Measurements from ENCODE around the gene SPEM3.
A peak's percentile ranks its signal among the peaks of the same experiment; 100 is the strongest.
"Not testable (repeated sequence)": the region's sequence is repeated elsewhere in the genome, so short reads cannot be mapped to it uniquely, and the experiment has no call there.

The SPEM3 gene

GRCh38 chr17:7465597-7466275 lies 37.1 kb downstream of the SPEM3 start:
- no peaks in the 10 kb centered on the region for H3K27me3 ChIP-seq (ENCODE audit: insufficient read depth, insufficient read length)
- peaks cover 10% of the 10 kb centered on the region for H3K4me1 ChIP-seq (ENCODE audit: insufficient read depth, insufficient read length)
- H3K4me3 ChIP-seq (ENCODE audit: insufficient read length, low read depth) = no peak overlapping the region
- H3K9ac ChIP-seq (ENCODE audit: insufficient read length, low read depth) = no peak overlapping the region
- no peak for DNase-seq (ENCODE audit: low read depth, low spot score)
- no peaks in the 10 kb centered on the region for H3K9me3 ChIP-seq (ENCODE audit: insufficient read depth, low read length)
- no peak for TF ChIP-seq YY1 (IDR thresholded peaks at IDR 0.05; ENCODE audit: insufficient read depth, insufficient read length)
- no peak for TF ChIP-seq ZNF274 (IDR thresholded peaks at IDR 0.05; ENCODE audit: low read depth, low read length)
- no peak for TF ChIP-seq SUZ12 (IDR thresholded peaks at IDR 0.05; ENCODE audit: extremely low read depth, insufficient read depth, insufficient read length)
- peaks cover 30% of the 10 kb centered on the region for H3K36me3 ChIP-seq (ENCODE audit: insufficient read depth, insufficient read length, low read length)

GRCh38 chr17:7466318-7466638 lies 37.6 kb downstream of the SPEM3 start:
- TF ChIP-seq YY1 (IDR thresholded peaks at IDR 0.05; ENCODE audit: insufficient read depth, insufficient read length) (no peak), SUZ12 (IDR thresholded peaks at IDR 0.05; ENCODE audit: extremely low read depth, insufficient read depth, insufficient read length) (no peak), ZNF274 (IDR thresholded peaks at IDR 0.05; ENCODE audit: low read depth, low read length) (no peak)
- Histone ChIP-seq H3K4me3 (ENCODE audit: insufficient read length, low read depth) (no peak overlapping the region), H3K9me3 (ENCODE audit: insufficient read depth, low read length) (no peaks in the 10 kb centered on the region), H3K36me3 (ENCODE audit: insufficient read depth, insufficient read length, low read length) (peaks cover 30% of the 10 kb centered on the region), H3K9ac (ENCODE audit: insufficient read length, low read depth) (no peak overlapping the region), H3K27me3 (ENCODE audit: insufficient read depth, insufficient read length) (no peaks in the 10 kb centered on the region), H3K4me1 (ENCODE audit: insufficient read depth, insufficient read length) (peaks cover 10% of the 10 kb centered on the region)
- no peak for DNase-seq (ENCODE audit: low read depth, low spot score)

GRCh38 chr17:7466639-7467341 lies 38.1 kb downstream of the SPEM3 start:
- Histone ChIP-seq H3K9me3 (ENCODE audit: insufficient read depth, low read length) (no peaks in the 10 kb centered on the region), H3K27me3 (ENCODE audit: insufficient read depth, insufficient read length) (no peaks in the 10 kb centered on the region), H3K4me1 (ENCODE audit: insufficient read depth, insufficient read length) (peaks cover 5% of the 10 kb centered on the region), H3K9ac (ENCODE audit: insufficient read length, low read depth) (no peak overlapping the region), H3K36me3 (ENCODE audit: insufficient read depth, insufficient read length, low read length) (peaks cover 29% of the 10 kb centered on the region), H3K4me3 (ENCODE audit: insufficient read length, low read depth) (no peak overlapping the region)
- no peak for DNase-seq (ENCODE audit: low read depth, low spot score)
- peak; percentile 7 for TF ChIP-seq YY1 (IDR thresholded peaks at IDR 0.05; ENCODE audit: insufficient read depth, insufficient read length)
- no peak for TF ChIP-seq ZNF274 (IDR thresholded peaks at IDR 0.05; ENCODE audit: low read depth, low read length)
- no peak for TF ChIP-seq SUZ12 (IDR thresholded peaks at IDR 0.05; ENCODE audit: extremely low read depth, insufficient read depth, insufficient read length)

DNA sequence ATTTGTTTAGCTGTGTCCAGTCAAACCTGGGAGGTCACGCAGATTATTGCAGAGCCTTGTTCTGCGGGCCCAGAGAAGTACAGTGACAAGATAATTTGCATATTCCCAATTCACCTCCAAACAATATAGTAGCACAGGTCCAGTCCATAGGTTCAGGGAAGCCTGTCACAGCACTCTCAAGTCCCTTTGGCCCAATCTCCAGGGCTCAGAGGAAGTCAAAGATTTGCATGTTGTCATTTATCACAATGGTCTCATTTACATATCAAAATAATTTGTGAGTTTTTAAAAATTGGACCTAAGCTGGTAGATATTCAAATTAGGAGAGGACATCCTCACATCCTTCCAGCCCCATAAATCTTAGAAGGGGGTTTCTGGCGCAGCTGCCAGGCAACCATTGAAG lies 38.8 kb downstream of the SPEM3 start:
- H3K4me3 ChIP-seq (ENCODE audit: insufficient read length, low read depth) = no peak overlapping the region
- no peaks in the 10 kb centered on the region for H3K27me3 ChIP-seq (ENCODE audit: insufficient read depth, insufficient read length)
- no peak for DNase-seq (ENCODE audit: low read depth, low spot score)
- peaks cover 3% of the 10 kb centered on the region for H3K4me1 ChIP-seq (ENCODE audit: insufficient read depth, insufficient read length)
- no peak overlapping the region for H3K9ac ChIP-seq (ENCODE audit: insufficient read length, low read depth)
- peaks cover 27% of the 10 kb centered on the region for H3K36me3 ChIP-seq (ENCODE audit: insufficient read depth, insufficient read length, low read length)
- H3K9me3 ChIP-seq (ENCODE audit: insufficient read depth, low read length) = no peaks in the 10 kb centered on the region
- TF ChIP-seq YY1 (IDR thresholded peaks at IDR 0.05; ENCODE audit: insufficient read depth, insufficient read length) (no peak), SUZ12 (IDR thresholded peaks at IDR 0.05; ENCODE audit: extremely low read depth, insufficient read depth, insufficient read length) (no peak), ZNF274 (IDR thresholded peaks at IDR 0.05; ENCODE audit: low read depth, low read length) (no peak)

GRCh38 chr17:7468290-7468689 lies 39.6 kb downstream of the SPEM3 start:
- H3K27me3 ChIP-seq (ENCODE audit: insufficient read depth, insufficient read length) = no peaks in the 10 kb centered on the region
- peaks cover 3% of the 10 kb centered on the region for H3K4me1 ChIP-seq (ENCODE audit: insufficient read depth, insufficient read length)
- peaks cover 19% of the 10 kb centered on the region for H3K36me3 ChIP-seq (ENCODE audit: insufficient read depth, insufficient read length, low read length)
- no peak for TF ChIP-seq SUZ12 (IDR thresholded peaks at IDR 0.05; ENCODE audit: extremely low read depth, insufficient read depth, insufficient read length)
- TF ChIP-seq YY1 (IDR thresholded peaks at IDR 0.05; ENCODE audit: insufficient read depth, insufficient read length) = no peak
- TF ChIP-seq ZNF274 (IDR thresholded peaks at IDR 0.05; ENCODE audit: low read depth, low read length) = no peak
- no peak overlapping the region for H3K4me3 ChIP-seq (ENCODE audit: insufficient read length, low read depth)
- H3K9ac ChIP-seq (ENCODE audit: insufficient read length, low read depth) = no peak overlapping the region
- DNase-seq (ENCODE audit: low read depth, low spot score) = no peak
- no peaks in the 10 kb centered on the region for H3K9me3 ChIP-seq (ENCODE audit: insufficient read depth, low read length)

- H3K4me1 ChIP-seq (ENCODE audit: insufficient read depth, insufficient read length) = peaks cover 3% of the 10 kb centered on the region
- TF ChIP-seq YY1 (IDR thresholded peaks at IDR 0.05; ENCODE audit: insufficient read depth, insufficient read length) (no peak), ZNF274 (IDR thresholded peaks at IDR 0.05; ENCODE audit: low read depth, low read length) (no peak), SUZ12 (IDR thresholded peaks at IDR 0.05; ENCODE audit: extremely low read depth, insufficient read depth, insufficient read length) (no peak)
- DNase-seq (ENCODE audit: low read depth, low spot score) = no peak
- H3K27me3 ChIP-seq (ENCODE audit: insufficient read depth, insufficient read length) = no peaks in the 10 kb centered on the region
- no peak overlapping the region for H3K9ac ChIP-seq (ENCODE audit: insufficient read length, low read depth)
- no peak overlapping the region for H3K4me3 ChIP-seq (ENCODE audit: insufficient read length, low read depth)
- H3K36me3 ChIP-seq (ENCODE audit: insufficient read depth, insufficient read length, low read length) = peaks cover 15% of the 10 kb centered on the region
- no peaks in the 10 kb centered on the region for H3K9me3 ChIP-seq (ENCODE audit: insufficient read depth, low read length)
These were observed 40.2 kb downstream of the SPEM3 start for GRCh38 chr17:7468804-7469389.

GRCh38 chr17:7469843-7470242 lies 41.2 kb downstream of the SPEM3 start:
- H3K4me1 ChIP-seq (ENCODE audit: insufficient read depth, insufficient read length); H3K9ac ChIP-seq (ENCODE audit: insufficient read length, low read depth); H3K4me3 ChIP-seq (ENCODE audit: insufficient read length, low read depth); H3K9me3 ChIP-seq (ENCODE audit: insufficient read depth, low read length); DNase-seq (ENCODE audit: low read depth, low spot score); H3K27me3 ChIP-seq (ENCODE audit: insufficient read depth, insufficient read length): not testable (repeated sequence)
- H3K36me3 ChIP-seq (ENCODE audit: insufficient read depth, insufficient read length, low read length) = peaks cover 13% of the 10 kb centered on the region

- H3K9me3 ChIP-seq (ENCODE audit: insufficient read depth, low read length); H3K4me1 ChIP-seq (ENCODE audit: insufficient read depth, insufficient read length); H3K4me3 ChIP-seq (ENCODE audit: insufficient read length, low read depth); H3K9ac ChIP-seq (ENCODE audit: insufficient read length, low read depth); H3K27me3 ChIP-seq (ENCODE audit: insufficient read depth, insufficient read length); DNase-seq (ENCODE audit: low read depth, low spot score): not testable (repeated sequence)
- H3K36me3 ChIP-seq (ENCODE audit: insufficient read depth, insufficient read length, low read length) = peaks cover 11% of the 10 kb centered on the region
These were observed 41.9 kb downstream of the SPEM3 start for GRCh38 chr17:7470457-7470973.

Data from NT2/D1 (cell line).